ENCODE measurements around the gene SETD3.

The SETD3 gene

GRCh38 chr14:99451234-99451633 is 29.4 kb downstream of the SETD3 start:
- DNase-seq = no peak

DNA sequence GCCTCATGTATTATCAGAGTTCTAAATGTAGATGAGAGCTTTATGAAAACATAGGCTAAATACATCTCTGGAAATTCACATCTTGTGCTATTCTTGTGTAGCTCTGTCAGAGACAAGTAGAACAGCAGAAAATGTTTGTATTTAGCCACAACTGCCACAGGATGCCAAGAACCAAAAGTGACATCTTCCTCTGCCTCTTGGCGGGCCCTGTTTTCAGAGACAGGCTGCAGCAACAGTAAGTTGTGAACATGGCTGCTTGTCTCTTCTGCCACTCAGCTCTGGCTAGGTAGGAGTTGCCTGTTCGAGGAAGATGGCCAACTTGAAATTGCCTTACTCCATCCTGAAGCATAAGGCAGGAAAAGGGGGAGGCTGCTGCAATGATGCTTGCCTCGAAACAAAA is 30.4 kb downstream of the SETD3 start:
- no peak for DNase-seq

- DNase-seq = no peak
These were observed 32.9 kb downstream of the SETD3 start for GRCh38 chr14:99447739-99448138.

DNA sequence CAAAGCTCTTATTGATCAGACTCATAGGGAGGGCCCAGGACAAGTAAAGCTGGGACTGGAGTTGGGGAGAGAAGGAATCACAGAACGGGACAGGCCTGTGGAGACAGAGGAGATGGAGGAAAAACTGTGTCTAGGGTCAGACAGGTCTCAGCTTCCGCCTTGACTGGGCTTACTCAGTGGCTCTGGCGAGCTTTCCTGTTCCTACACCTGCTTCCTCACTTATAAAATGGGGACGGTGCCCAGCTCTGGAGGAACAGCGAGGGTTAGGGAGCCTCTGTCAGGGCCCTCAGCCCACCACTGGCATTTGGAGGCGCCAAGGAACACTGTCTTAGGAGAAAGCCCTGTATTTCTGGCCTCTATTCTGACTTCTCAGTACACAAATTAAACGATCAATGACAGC is 34.7 kb downstream of the SETD3 start:
- DNase-seq = no peak

GRCh38 chr14:99441918-99442317 is 38.7 kb downstream of the SETD3 start:
- no peak for DNase-seq

DNA sequence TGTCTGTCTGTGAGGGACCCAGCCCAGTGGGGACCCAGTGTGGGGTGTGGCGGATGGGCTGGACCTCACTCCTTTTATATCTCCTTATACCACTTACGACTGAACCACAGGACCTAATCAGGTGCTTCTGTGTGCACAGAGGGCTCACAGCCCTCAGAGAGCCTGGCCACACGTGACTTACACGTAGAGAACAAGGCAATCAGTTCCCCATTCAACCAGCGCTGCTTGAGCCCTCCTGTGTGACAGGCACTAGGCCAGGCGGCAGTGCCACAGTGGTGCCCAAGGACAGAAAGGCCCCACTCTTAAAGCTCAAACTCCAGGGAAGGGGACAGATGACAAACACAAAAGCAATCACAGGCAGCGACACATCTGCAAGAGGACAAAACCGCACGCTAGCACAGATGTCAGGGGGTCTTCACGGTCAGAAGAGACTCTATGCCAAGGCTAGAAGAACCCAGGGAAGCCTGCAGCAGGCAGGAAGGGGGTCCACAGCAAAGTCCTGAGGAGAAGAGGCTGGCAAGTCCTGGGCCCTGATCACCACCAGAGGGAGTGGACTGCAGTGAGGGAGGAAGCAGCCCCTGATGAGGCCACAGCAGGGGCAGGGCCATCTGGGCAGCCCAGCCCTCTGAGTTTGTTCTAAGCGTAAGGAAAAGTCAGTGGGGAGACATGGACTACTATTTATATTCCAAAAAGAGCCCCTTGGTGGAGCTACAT is 39.3 kb downstream of the SETD3 start:
- no peak for DNase-seq

DNA sequence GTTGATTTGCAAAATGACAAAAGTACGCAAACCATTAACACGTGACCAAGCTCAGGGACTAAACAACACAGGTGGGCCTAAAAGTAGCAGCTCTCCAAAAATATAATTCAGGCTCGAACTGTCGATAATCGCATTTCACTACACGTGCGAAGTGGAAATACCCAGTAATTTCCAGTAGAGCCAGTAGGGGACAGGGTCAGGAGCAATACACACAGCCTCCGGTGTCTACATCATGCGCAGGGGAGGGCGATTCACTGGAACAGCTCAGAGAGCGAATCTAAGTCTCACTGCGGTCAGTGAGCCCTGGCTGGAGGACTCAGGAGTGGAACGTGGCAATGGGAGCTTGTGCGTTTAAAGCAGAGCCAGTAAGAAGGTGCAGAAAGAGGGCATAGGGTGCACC is 40.4 kb downstream of the SETD3 start:
- DNase-seq = no peak

DNA sequence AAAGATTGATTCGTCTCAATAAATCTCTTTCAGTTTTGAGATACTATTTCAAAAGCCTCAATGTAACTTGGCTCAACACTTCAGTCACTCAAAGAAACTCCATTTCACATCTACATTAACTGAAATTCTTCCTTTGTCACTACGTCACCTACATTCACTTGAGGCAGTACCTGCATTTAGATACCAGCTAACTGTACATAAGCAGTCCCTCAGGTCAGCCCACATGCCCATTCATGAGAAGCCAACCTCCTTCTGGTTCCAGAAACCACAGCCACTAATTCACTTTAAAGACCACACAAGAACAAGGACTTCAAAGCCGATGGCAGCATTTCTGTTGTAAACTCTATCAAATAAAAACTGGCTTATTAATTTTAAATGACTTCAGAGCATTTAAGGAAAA is 43.0 kb downstream of the SETD3 start:
- DNase-seq = no peak

DNA sequence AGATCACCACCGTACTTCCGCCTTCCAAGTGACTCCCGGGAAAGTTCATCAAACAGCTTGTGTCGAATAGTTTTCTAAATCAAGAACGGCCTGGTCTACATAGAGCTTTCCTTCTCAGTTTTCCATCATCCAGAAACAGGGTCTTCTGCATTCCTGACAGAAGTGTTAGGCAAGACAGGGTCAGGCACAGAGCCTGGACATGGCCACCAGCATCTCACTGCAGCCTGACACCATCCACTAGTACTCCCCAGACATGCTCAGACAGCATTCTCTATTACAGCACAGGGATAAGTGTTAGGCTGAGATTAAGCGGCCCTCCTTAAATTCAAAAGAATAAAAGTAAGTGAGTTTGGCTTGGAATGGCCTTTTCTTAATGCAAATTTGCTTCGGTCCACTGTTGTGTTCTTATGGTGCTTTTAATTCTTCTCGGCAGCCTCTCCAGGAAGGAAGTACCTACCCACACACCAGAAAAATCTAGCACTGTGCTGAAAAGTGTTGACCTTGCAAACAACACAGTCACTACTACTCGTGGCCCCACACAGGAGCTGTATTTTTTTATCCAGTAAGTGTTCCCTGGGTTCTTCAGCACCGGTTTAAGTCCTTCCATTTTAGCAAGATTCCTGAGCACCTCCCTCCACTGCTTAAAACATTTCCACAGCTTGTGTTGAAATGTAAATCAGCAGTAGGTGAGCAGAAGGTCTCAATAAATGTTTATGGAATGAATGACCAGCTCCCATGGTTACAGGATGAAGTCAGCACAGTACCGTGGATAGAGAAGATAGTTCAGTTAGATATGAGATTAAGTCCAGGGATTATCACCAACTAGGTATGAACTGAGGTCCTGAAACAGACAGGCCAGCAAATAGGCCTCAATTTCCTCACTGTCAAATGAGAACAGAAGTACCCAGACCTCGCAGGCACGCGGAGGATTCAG is 44.1 kb downstream of the SETD3 start:
- DNase-seq = no peak

- no peak for DNase-seq
These were observed 45.3 kb downstream of the SETD3 start for GRCh38 chr14:99435327-99435726.

DNA sequence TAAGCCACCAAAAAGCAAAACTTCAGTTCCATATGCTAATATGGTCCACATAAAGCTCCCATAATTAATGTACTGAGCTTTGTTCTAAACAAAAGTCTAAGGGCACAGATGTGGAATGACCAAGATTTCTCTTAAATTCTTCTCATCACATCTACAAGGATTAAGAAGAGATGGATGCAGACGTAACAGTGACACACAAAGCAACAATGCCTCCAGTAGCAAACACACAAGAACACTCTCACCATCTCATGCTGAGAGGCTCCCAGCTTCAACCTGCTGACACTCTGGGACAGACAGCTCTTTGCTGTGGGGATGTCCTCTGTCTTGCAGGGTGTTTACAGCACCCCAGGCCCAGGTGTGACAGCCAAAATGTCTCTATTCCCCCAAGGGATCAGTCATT is 48.2 kb downstream of the SETD3 start:
- DNase-seq = no peak

DNA sequence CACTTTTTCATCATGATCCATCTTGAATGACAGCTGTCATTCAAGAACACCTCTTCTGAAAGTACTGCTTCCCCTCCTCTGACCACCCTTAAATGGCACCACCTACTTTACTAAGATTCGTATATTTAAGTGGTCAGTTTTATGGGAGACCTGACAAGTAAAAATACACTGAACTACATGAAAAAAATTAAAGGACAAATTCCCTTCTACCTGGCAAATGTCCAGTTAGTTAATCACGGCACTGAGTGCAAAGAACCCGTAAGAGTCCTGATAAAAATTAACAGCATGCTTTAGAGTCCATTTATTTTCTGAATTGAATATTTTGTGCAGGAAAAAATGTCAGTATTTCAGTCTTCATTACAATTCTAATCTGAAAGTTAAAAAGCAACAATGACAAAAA is 48.7 kb downstream of the SETD3 start:
- no peak for DNase-seq

GRCh38 chr14:99430491-99430890 is 50.2 kb downstream of the SETD3 start:
- DNase-seq = peak; percentile 33

GRCh38 chr14:99427632-99428300 is 52.9 kb downstream of the SETD3 start:
- no peak for DNase-seq

GRCh38 chr14:99426813-99427346 is 53.8 kb downstream of the SETD3 start:
- DNase-seq = no peak

GRCh38 chr14:99426265-99426664 is 54.4 kb downstream of the SETD3 start:
- DNase-seq = no peak

GRCh38 chr14:99425272-99425681 is 55.4 kb downstream of the SETD3 start:
- DNase-seq = no peak

DNA sequence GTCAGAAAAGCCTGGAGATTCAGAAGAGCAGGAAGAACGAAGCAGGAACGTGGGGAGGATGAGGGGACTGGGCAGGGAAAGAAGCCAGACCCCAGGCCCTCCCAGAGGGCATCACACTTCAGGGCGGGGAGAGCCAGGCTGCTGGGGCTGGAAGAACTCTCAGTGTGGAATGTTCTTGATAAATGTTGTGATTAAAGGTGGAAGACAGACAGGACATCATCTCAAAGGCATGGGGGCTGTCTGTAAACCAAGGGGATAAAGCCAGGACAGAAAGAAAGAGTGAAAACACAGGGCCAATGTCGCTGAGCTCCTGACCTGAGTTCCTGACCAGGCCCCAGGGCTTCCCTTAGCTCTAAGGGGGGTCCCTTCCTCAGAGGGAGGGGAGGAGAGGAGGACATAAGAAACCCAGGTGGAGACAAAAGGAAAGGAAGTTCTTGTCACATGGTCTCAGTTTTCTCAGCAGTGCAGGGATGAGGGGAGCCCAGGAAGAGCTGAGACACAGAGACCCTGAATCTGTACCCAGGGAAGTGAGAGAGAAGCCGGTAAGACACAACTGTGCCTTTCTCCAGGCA is 56.3 kb downstream of the SETD3 start:
- no peak for DNase-seq

- DNase-seq = no peak
These were observed 57.2 kb downstream of the SETD3 start for GRCh38 chr14:99423434-99423833.

GRCh38 chr14:99422228-99423010 is 58.2 kb downstream of the SETD3 start:
- DNase-seq = no peak

- no peak for DNase-seq
These were observed 59.9 kb downstream of the SETD3 start for GRCh38 chr14:99420711-99421110.

- DNase-seq = no peak
These were observed 60.8 kb downstream of the SETD3 start for GRCh38 chr14:99419905-99420304.
